ENCODE measurements around the gene EPHA2.

EPHA2 gene

DNA sequence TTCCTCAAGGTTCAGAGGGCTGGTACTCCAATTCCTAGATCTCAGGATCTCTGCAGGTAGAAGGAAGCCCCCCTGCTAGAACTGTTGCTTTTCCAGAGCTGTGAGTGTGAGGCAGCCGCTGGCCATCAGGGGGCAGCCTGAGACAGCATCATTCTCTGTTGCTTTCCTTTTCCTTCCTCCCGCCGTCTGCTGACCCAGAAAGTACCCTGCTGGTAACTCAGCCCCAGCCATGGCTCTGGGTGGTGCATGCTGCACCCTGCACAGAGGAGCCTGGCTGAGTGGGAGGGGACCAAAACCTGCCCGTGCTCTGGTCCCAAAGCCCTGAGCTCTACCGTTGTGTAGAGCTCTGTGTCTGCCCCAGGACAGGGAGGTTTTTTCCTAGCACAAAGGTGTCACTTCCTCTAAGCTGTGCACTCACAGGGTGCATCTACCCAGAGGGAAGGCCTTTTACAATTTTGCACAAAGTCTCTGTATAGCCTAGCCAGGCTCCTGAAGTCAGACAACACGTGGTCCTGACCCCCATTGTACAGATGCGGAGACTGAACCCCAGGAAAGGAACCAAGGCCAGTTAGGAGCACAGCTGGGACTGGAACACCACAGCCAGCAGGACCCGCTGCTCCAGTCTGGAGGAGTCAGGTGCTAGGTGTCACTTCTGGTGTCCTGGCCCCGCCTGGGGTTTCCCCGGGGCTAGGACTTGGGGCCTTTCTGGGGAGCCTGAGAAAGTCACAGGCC is 76.8 kb downstream of the EPHA2 start:
- H3K4me3 ChIP-seq (ENCODE audit: low read depth, low read length) = no peak overlapping the region
- TF ChIP-seq, protein P1, sequence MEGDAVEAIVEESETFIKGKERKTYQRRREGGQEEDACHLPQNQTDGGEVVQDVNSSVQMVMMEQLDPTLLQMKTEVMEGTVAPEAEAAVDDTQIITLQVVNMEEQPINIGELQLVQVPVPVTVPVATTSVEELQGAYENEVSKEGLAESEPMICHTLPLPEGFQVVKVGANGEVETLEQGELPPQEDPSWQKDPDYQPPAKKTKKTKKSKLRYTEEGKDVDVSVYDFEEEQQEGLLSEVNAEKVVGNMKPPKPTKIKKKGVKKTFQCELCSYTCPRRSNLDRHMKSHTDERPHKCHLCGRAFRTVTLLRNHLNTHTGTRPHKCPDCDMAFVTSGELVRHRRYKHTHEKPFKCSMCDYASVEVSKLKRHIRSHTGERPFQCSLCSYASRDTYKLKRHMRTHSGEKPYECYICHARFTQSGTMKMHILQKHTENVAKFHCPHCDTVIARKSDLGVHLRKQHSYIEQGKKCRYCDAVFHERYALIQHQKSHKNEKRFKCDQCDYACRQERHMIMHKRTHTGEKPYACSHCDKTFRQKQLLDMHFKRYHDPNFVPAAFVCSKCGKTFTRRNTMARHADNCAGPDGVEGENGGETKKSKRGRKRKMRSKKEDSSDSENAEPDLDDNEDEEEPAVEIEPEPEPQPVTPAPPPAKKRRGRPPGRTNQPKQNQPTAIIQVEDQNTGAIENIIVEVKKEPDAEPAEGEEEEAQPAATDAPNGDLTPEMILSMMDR (IDR thresholded peaks at IDR 0.05; ENCODE audit: low read depth, low read length) = peak; percentile 90

DNA sequence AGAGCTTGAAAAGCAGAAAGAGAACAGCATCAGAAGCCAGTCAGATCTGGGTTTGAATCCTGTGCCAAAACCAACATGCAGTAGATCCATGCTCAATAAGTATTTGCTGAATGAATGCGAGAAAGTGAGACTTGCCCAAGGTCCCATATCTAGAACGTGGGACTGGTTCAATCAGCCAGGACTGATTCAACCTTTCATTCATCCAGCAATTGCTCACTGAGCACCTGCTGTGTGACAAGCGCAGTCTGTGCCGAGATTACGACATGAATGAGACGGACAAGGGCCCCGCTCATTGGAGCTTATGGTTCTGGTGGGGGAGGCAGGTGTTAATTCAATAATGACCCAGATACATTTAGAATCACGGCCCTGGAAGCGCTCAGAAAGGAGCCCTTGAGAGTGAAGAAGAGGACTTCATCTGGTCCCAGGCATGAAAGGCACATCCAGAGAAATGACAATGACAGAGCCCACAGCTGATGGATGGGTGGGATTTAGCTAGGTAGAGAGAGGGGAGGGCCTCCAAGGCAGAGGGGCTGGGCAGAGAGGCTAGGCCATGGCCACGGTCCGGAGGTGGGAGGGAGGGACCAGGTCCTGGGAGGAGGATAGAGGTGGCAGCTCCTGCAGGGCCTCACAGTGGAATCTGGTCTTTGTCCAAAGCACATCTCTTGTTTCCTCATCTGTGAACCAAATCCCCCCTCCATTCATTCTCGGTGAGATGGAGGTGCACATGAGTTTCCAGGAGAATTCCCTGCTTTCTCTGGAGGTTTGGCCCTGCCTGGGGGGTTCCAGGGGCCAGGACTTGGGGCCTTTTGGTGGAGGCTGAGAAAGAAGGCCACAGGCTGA is 78.2 kb downstream of the EPHA2 start:
- TF ChIP-seq, protein P1 (IDR thresholded peaks at IDR 0.05; ENCODE audit: low read depth, low read length) = no peak
- H3K4me3 ChIP-seq (ENCODE audit: low read depth, low read length) = no peak overlapping the region

DNA sequence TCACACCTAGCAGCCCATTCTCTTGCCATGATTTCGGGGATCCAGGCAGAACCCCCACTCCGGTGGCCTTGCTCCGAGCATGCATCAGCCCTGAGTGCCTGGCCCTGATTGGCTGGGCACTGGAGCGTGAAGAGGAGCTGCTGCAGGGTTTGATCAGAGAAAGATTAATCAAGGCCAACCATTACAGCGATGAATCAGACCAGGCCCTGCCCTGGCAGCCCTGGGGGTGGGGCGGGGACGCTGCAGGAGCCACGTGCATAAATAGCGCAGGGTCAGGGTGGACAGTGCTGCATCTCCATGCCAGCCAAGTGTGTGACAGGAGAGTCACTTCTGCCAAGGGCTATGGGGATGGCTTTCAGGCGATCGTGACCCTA is 79.0 kb downstream of the EPHA2 start:
- TF ChIP-seq, protein P1 (IDR thresholded peaks at IDR 0.05; ENCODE audit: low read depth, low read length) = no peak
- H3K4me3 ChIP-seq (ENCODE audit: low read depth, low read length) = no peak overlapping the region

DNA sequence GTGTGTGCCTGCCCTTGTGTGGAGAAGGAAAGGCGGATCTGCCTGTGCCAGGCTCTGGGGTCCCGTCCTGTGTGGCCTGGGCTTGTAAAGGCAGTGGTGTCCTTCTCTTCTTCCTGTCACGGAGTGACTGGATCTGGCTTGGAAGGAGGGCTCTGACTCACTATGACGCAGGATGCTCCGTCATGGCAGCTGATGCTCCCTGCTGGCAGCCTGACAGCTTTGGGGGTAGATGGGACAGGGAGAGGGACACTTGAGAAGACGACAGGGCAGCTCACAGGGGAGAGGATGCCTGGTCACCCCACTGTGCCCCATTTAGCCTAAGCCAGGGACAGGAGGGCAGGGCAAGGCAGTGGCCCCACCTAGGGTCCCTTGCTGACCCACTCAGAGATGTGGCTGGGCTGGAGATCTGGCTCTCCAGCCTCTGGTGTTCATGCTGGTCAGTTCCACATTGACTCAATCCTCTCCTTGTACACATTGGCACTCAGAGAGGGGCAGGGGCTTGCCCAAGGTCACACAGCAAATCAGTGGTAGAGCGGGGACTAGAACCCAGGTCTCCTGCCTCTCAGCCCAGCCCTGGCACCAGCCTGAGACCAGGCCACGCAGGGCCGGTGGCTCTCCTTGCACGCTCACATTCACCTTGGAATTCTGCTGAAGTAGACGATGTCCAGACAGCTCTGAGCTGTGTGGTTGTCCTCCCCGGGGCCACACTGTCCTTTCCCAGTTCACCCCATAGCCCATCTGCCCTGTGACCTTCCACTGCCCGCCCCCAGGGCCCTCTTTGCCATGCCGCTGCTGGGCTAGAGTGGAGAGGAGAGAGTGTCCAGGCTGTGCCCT is 79.6 kb downstream of the EPHA2 start:
- TF ChIP-seq, protein P1 (IDR thresholded peaks at IDR 0.05; ENCODE audit: low read depth, low read length) = no peak
- no peak overlapping the region for H3K4me3 ChIP-seq (ENCODE audit: low read depth, low read length)

DNA sequence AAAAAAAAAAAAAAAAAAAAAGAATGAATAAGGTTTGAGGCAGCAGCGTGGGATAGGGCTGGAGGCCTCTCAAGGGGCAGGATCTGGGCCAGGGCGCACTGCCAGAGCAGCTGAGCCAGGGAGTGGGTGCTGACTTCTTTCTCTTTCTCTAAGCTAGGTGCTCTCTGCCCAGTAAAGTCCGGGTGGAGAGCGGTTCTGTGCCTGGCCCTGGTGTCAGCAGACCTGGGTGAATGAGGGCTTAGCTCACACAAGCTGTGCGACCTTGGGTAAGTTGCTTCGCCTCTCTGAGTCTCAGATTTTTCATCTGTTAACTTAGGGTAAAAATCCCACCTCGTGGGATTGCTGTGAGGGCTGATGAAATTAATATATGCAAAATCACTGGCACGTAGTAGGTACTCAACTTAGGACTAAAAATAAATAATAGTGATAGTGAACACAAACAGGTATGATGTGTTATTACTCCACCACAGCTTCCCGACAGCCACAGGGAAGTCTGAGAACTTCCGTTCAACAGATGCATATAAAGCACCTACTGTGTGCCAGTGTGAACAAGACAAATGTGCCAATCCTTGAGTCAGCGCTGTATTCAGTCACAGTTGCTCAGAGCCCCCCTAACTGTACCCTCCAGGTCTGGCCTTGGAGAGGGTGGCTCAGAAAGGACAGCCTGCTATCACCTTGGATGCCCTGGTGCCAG is 80.4 kb downstream of the EPHA2 start:
- no peak overlapping the region for H3K4me3 ChIP-seq (ENCODE audit: low read depth, low read length)
- TF ChIP-seq, protein P1 (IDR thresholded peaks at IDR 0.05; ENCODE audit: low read depth, low read length) = no peak

Data from WI38 (cell line).